Pulmonary artery endothelial cell (primary cell): ENCODE results near the gene HS6ST3. TPM values are rescaled to one million over a fixed set of nuclear protein-coding genes. Genes with fewer than 3 reads are reported as not detected.

ENCODE experiments used
- DNase-seq: peaks from one replicate; pipeline ENCODE4 v3.0.0-alpha.2; 2011; ENCODE audit warnings: low read depth, low spot score
- total RNA-seq: library from RNA; depleted of rRNA; stranded (reverse); fragments of >200 nt; gene quantifications from 2 replicates; pipeline ENCODE4 v1.2.3, GENCODE V29; 2014

HS6ST3 gene
- total RNA-seq, 1 donor from 2014 or later: 1.9 TPM

- DNase-seq: no peak
Observed at GRCh38 chr13:96824140-96824539, 734.2 kb downstream of the HS6ST3 start.

GRCh38 chr13:96825653-96826052 lies 735.7 kb downstream of the HS6ST3 start:
- DNase-seq: no peak

- no peak for DNase-seq
Observed at GRCh38 chr13:96834626-96835025, 744.7 kb downstream of the HS6ST3 start.

GRCh38 chr13:96835546-96835945 lies 745.6 kb downstream of the HS6ST3 start:
- DNase-seq: no peak

GRCh38 chr13:96836733-96837132 lies 746.8 kb downstream of the HS6ST3 start:
- DNase-seq: no peak

- no peak for DNase-seq
Observed at GRCh38 chr13:96837809-96838208, 747.9 kb downstream of the HS6ST3 start.

GRCh38 chr13:96844195-96844594 lies 754.3 kb downstream of the HS6ST3 start:
- DNase-seq: no peak

GRCh38 chr13:96844616-96845015 lies 754.7 kb downstream of the HS6ST3 start:
- no peak for DNase-seq

GRCh38 chr13:96848286-96848685 lies 758.4 kb downstream of the HS6ST3 start:
- no peak for DNase-seq

- no peak for DNase-seq
Observed at GRCh38 chr13:96849091-96849490, 759.2 kb downstream of the HS6ST3 start.

- DNase-seq: no peak
Observed at GRCh38 chr13:96850538-96851145, 760.7 kb downstream of the HS6ST3 start.

GRCh38 chr13:96851856-96852445 lies 762.0 kb downstream of the HS6ST3 start:
- DNase-seq: no peak

GRCh38 chr13:96858133-96858826 lies 768.4 kb downstream of the HS6ST3 start:
- DNase-seq: no peak

- no peak for DNase-seq
Observed at GRCh38 chr13:96860882-96861281, 771.0 kb downstream of the HS6ST3 start.

GRCh38 chr13:96862093-96862492 lies 772.2 kb downstream of the HS6ST3 start:
- no peak for DNase-seq

GRCh38 chr13:96862999-96863398 lies 773.1 kb downstream of the HS6ST3 start:
- no peak for DNase-seq

GRCh38 chr13:96871469-96871868 lies 781.6 kb downstream of the HS6ST3 start:
- DNase-seq: no peak

- DNase-seq: no peak
Observed at GRCh38 chr13:96880419-96880818, 790.5 kb downstream of the HS6ST3 start.

Other genes with a start within 250 kb of the HS6ST3 start
- gene UGGT2, start 36.7 kb upstream of the HS6ST3 start, total RNA-seq: 33.8 and 45.2 TPM in 2 replicates